ENCODE measurements around the gene SETD3. TPM values are rescaled to one million over a fixed set of nuclear protein-coding genes. Genes with fewer than 3 reads are reported as not detected.

Gene SETD3
- total RNA-seq, 1 experiment from 2014 or later: 51.5 TPM

- Mint-ChIP-seq H3K27me3 (ENCODE audit: unreplicated experiment) (no peaks in the 10 kb centered on the region), H3K4me1 (ENCODE audit: low read depth, unreplicated experiment) (peaks cover 20% of the 10 kb centered on the region), H3K27ac (ENCODE audit: unreplicated experiment) (no peak overlapping the region), H3K9me3 (ENCODE audit: low read depth, unreplicated experiment) (peaks cover 3% of the 10 kb centered on the region), H3K4me3 (ENCODE audit: low read depth, unreplicated experiment) (no peak overlapping the region), H3K36me3 (ENCODE audit: insufficient read depth, unreplicated experiment) (peaks cover 11% of the 10 kb centered on the region)
- BruUV-seq (replicated peaks): no TSS peak
- intact Hi-C loops (cut with micrococcal nuclease; ENCODE audit: unreplicated experiment): no loop called here
- CTCF ChIA-PET: no interaction called here
- DNase-seq: no peak
- TF ChIP-seq CTCF (IDR thresholded peaks at IDR 0.05; ENCODE audit: unreplicated experiment): no peak
Observed at GRCh38 chr14:99425272-99425681, 55.4 kb downstream of the SETD3 start.

GRCh38 chr14:99424306-99424877 lies 56.3 kb downstream of the SETD3 start:
- no peaks in the 10 kb centered on the region for H3K27me3 Mint-ChIP-seq (ENCODE audit: unreplicated experiment)
- intact Hi-C loops (cut with micrococcal nuclease; ENCODE audit: unreplicated experiment): no loop called here
- no peak overlapping the region for H3K27ac Mint-ChIP-seq (ENCODE audit: unreplicated experiment)
- DNase-seq: no peak
- no peak overlapping the region for H3K4me3 Mint-ChIP-seq (ENCODE audit: low read depth, unreplicated experiment)
- BruUV-seq (replicated peaks): no TSS peak
- peaks cover 11% of the 10 kb centered on the region for H3K36me3 Mint-ChIP-seq (ENCODE audit: insufficient read depth, unreplicated experiment)
- no peak for TF ChIP-seq CTCF (IDR thresholded peaks at IDR 0.05; ENCODE audit: unreplicated experiment)
- H3K9me3 Mint-ChIP-seq (ENCODE audit: low read depth, unreplicated experiment): peaks cover 3% of the 10 kb centered on the region
- H3K4me1 Mint-ChIP-seq (ENCODE audit: low read depth, unreplicated experiment): peaks cover 20% of the 10 kb centered on the region
- CTCF ChIA-PET: interaction anchor here (0.9 to 1.0 kb wide), 2 partner anchors 9 to 35 kb away, joined by 3 to 4 read pairs; no protein-coding TSS in a partner anchor

- Mint-ChIP-seq H3K4me3 (ENCODE audit: low read depth, unreplicated experiment) (no peak overlapping the region), H3K27me3 (ENCODE audit: unreplicated experiment) (no peaks in the 10 kb centered on the region), H3K36me3 (ENCODE audit: insufficient read depth, unreplicated experiment) (peaks cover 6% of the 10 kb centered on the region), H3K27ac (ENCODE audit: unreplicated experiment) (no peak overlapping the region), H3K4me1 (ENCODE audit: low read depth, unreplicated experiment) (peaks cover 20% of the 10 kb centered on the region), H3K9me3 (ENCODE audit: low read depth, unreplicated experiment) (no peaks in the 10 kb centered on the region)
- DNase-seq: no peak
- intact Hi-C loops (cut with micrococcal nuclease; ENCODE audit: unreplicated experiment): no loop called here
- no TSS peak for BruUV-seq (replicated peaks)
- no peak for TF ChIP-seq CTCF (IDR thresholded peaks at IDR 0.05; ENCODE audit: unreplicated experiment)
- CTCF ChIA-PET: no interaction called here
Observed at GRCh38 chr14:99423434-99423833, 57.2 kb downstream of the SETD3 start.

- Mint-ChIP-seq H3K4me3 (ENCODE audit: low read depth, unreplicated experiment) (no peak overlapping the region), H3K9me3 (ENCODE audit: low read depth, unreplicated experiment) (no peaks in the 10 kb centered on the region), H3K36me3 (ENCODE audit: insufficient read depth, unreplicated experiment) (peaks cover 6% of the 10 kb centered on the region), H3K4me1 (ENCODE audit: low read depth, unreplicated experiment) (peaks cover 20% of the 10 kb centered on the region), H3K27me3 (ENCODE audit: unreplicated experiment) (no peaks in the 10 kb centered on the region), H3K27ac (ENCODE audit: unreplicated experiment) (no peak overlapping the region)
- CTCF ChIA-PET: no interaction called here
- TF ChIP-seq CTCF (IDR thresholded peaks at IDR 0.05; ENCODE audit: unreplicated experiment): no peak
- no TSS peak for BruUV-seq (replicated peaks)
- intact Hi-C loops (cut with micrococcal nuclease; ENCODE audit: unreplicated experiment): no loop called here
- DNase-seq: no peak
Observed at GRCh38 chr14:99422228-99423010, 58.2 kb downstream of the SETD3 start.
